AG10803 (cell line): ENCODE data around the gene HCN3.

Experiments used
- DNase-seq: peaks from one replicate; pipeline ENCODE4 v3.0.0; 2010; ENCODE audit warnings: low read depth
- H3K4me3 ChIP-seq: 2 replicates; pipeline ENCODE4 v1.5.1; 2011; ENCODE audit warnings: mild to moderate bottlenecking, low read length, control low read depth
- TF ChIP-seq, protein P1 (sequence below): conservative IDR thresholded peaks from 2 replicates; pipeline ENCODE4 v1.5.1; 2011; ENCODE audit warnings: mild to moderate bottlenecking, low read length, control low read depth, inconsistent platforms

The HCN3 gene

DNA sequence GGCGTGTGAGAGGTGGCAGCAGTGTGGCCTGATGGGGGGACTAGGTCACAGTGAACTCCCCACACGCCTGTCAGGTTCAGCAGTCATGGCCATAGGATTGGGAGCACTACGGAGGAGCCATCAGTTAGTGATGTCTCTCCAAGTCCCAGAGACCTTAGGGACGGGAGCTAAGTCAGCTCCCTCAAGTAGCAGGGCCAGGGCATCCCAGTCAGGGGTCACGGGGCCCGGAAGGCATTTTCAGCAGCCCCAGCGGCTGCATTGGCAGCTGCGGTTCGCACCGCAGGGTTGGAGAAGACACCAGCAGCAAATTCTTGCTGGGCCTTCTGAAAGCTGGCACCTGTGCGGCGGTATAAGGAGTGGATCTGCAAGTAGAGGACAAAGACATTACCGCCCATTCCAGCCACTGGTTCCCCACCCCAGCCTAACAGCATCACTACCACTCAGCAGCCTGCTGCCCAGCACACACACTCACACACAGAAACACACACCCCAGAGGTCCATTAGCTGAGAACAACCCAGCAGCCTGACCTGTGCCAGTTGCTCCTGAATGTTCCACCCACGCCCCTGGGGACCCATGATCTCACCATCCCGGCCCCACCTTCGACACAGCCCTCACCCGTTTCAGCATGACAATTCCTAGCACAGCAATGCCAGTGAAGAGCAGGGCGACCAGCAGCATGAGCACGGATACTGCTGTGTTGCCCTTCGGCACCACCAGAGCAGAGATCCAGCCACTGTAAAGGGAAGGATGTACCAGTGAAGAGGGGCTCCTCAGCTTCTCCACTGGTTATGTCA, 21.0 kb upstream of the HCN3 start:
- DNase-seq: no peak
- TF ChIP-seq, protein P1, sequence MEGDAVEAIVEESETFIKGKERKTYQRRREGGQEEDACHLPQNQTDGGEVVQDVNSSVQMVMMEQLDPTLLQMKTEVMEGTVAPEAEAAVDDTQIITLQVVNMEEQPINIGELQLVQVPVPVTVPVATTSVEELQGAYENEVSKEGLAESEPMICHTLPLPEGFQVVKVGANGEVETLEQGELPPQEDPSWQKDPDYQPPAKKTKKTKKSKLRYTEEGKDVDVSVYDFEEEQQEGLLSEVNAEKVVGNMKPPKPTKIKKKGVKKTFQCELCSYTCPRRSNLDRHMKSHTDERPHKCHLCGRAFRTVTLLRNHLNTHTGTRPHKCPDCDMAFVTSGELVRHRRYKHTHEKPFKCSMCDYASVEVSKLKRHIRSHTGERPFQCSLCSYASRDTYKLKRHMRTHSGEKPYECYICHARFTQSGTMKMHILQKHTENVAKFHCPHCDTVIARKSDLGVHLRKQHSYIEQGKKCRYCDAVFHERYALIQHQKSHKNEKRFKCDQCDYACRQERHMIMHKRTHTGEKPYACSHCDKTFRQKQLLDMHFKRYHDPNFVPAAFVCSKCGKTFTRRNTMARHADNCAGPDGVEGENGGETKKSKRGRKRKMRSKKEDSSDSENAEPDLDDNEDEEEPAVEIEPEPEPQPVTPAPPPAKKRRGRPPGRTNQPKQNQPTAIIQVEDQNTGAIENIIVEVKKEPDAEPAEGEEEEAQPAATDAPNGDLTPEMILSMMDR: no peak
- H3K4me3 ChIP-seq: peak overlapping the region; percentile 80

DNA sequence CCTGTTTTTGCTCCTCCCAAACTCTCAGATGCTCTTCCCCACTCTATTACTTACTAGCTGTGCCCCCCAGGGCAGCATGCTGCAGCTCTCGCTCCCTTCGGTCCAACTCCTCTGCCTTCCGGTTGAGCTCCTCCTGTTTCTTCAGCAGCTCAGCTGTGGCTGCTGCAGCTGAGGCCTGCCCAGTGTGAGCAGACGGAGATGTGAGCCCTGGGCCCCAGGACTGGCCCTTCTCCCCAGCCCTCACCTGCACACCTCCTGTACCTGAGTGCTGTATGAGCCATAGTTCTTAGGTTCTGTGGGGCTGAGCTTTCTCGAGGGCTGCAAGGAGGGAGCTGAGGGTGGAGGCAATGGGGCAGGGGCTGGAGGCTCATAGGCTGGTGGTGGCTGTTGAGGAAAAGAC, 17.0 kb upstream of the HCN3 start:
- no peak for DNase-seq
- H3K4me3 ChIP-seq: no peak overlapping the region
- TF ChIP-seq, protein P1: no peak

DNA sequence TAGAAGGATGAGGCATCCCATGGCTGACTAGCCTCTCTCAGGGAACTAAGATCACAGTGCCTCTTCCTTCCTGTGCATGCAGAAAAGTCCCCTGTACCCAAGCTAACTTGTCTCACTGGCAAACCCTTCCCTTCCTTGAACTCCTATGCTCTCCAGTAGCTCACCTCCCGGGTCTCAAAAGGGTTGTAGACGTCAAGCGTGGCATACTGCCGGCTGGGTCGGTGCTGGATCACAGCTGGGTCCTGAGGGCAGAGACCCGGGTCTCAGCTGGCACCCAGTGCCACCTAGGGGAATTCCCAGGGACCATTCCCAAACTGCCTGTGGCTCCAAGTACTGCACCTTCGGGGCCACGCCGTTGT, 15.8 kb upstream of the HCN3 start:
- TF ChIP-seq, protein P1: peak; percentile 3; the same call in 1 of the 2 replicates
- H3K4me3 ChIP-seq: peak overlapping the region; percentile 97
- DNase-seq: no peak

DNA sequence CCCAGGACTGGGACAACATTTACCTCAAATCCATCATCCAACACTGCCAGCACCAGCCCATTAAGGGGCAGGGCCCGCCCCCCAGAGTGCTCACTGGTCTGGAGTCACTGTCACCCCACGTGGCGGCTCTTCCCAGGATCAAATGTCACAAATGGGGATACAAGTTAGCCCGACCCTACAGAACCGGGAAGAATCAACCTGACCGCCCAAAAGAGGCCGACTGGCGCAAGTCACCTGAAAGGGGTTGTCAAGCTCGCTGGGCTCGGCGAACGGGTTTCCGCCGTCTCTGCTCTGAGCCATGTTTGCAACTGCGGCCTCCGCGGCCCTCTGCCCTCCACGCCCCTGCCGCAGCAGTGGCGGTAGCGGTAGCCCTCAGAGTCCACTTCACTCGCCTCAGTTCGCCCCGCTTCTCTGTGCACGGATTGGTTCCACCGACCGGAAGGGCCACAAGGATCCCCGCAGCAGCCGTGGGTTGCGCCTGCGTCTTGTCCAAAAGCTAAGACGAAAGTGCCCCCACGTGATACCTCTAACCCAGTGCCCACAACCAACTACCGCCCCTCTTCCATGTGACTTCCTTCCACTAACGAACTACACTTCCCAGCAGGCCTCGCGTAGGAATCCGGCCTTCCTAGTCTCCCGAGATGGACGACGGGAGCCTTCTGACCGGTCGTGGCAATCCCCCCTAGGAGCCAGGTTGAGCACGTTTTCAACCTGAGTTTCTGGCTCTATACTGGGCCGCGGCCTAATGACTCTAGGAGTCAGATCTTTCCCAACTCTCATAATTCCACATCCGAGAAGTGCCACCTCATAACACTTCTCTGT, 15.2 kb upstream of the HCN3 start, which contains the start of gene SCAMP3:
Gene SCAMP3, minus strand, starts transcription at position 509 of the 822 bp plus-strand sequence. Its CDS starts 209 bp downstream, at position 300.
- DNase-seq: peak; percentile 98
- TF ChIP-seq, protein P1: no peak

DNA sequence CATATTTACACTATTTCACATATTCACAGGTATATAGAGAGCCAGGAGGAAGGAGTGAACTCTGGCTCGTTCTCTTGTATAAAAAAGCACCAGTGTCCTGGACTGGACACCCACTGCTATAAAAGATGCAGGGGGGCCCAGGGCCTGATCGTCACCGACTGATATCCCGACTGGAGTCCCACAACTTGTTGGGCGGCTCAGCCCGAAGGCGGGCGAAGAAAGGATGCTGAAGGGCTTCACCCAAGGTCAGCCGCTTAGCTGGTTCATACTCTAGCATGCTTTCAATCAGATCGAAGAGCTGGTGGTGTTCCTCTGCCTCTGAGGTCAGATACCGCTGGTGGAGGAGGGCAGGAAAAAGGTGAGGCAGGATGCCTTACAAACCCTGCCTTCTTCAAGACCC, 14.2 kb upstream of the HCN3 start:
- DNase-seq: no peak
- TF ChIP-seq, protein P1: no peak
- no peak overlapping the region for H3K4me3 ChIP-seq

More for the DNA sequence above, 15.2 kb upstream of the HCN3 start, which contains the start of gene SCAMP3:
- H3K4me3 ChIP-seq: peak within 1 kb of the TSS; percentile 97

DNA sequence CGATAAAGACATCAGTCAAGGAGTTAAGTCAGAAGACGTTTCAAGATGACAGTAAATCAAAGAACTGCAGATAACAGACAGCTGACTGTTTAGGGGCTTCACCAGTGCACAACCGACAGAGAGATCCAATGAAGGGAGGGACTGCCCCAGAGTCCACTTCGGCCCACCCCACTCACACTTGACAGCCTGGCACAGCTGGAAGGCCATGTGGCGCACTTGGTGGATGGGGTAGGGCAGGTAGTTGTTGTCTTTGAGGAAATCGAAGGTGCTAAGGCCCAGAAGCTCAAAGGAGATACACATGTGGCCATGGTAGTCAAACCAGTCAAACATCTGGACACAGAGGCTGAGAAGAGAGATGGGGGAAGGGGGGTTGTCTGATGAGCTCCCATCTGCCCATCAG, 10.7 kb upstream of the HCN3 start:
- no peak overlapping the region for H3K4me3 ChIP-seq
- no peak for DNase-seq
- TF ChIP-seq, protein P1: no peak
